HCT116 (cell line): Measurements from ENCODE around the gene RUNDC3A. TPM values are rescaled to one million over a fixed set of nuclear protein-coding genes. Genes with fewer than 3 reads are reported as not detected.

Source experiments
- ATAC-seq: fragments of 200-7000 bp; cut with Tn5 transposase; 2 replicates; pipeline ENCODE4 v1.9.1; 2020; ENCODE audit warnings: mild to moderate bottlenecking, moderate library complexity
- BruUV-seq: library from RNA; stranded (reverse); fragments of 400-500 nt; replicated peaks from 2 replicates; lab custom pipeline; 2021; lab: Mats Ljungman, UMichigan
- CTCF ChIA-PET: fragments of 300-600 bp; sonication (Branson Sonifier 250); formaldehyde crosslinking; loops from one replicate; lab custom pipeline; 2021; ENCODE audit warnings: antibody characterized with exemption; lab: Charles Lee
- POLR2A ChIA-PET: fragments of 300-600, 350-600 bp; sonication (Branson Sonifier 250); formaldehyde crosslinking; loops from one replicate; lab custom pipeline; 2021; ENCODE audit warnings: antibody characterized with exemption; lab: Charles Lee
- RAD21 ChIA-PET, 2 experiments: fragments of 300-600 bp; sonication (Branson Sonifier 250); formaldehyde crosslinking; loops; one replicate each; lab custom pipeline; 2023; ENCODE audit warnings: low total read pairs in 2 of 2; ENCODE audit not compliant: uncharacterized antibody in 2 of 2, unreplicated experiment in 2 of 2, low non-redundant PET in 1 of 2; lab: Charles Lee
- DNase-seq: peaks from one replicate; pipeline ENCODE4 v3.0.0-alpha.2; 2010; ENCODE audit warnings: low read depth, low spot score
- H2AFZ ChIP-seq: fragments of 200-600 bp; shearing (Covaris generic), sonication (generic); 2 replicates; pipeline ENCODE4 v1.6.1; 2017; ENCODE audit warnings: low read depth, mixed run types, mixed read lengths, antibody characterized with exemption, low read length; ENCODE audit not compliant: poor library complexity, severe bottlenecking
- H3K27ac ChIP-seq: 2 replicates; pipeline ENCODE4 v1.5.1; 2012; ENCODE audit warnings: low read depth, low read length
- H3K27me3 ChIP-seq: fragments of 200-600 bp; sonication (generic); 2 replicates; pipeline ENCODE4 v1.6.1; 2016; ENCODE audit warnings: mixed run types, low read length, mixed read lengths; ENCODE audit not compliant: insufficient read depth
- H3K36me3 ChIP-seq, 2 experiments: fragments of 200-500 bp in 1 of 2; fragments of 200-600 bp in 1 of 2; sonication (Bioruptor generic) in 1 of 2; sonication (generic) in 1 of 2; 2 replicates each; pipeline versions ENCODE4 v1.5.1 to v1.6.1; 2014 to 2016; ENCODE audit warnings: low read length in 2 of 2, inconsistent platforms in 1 of 2, mixed read lengths in 1 of 2, mixed run types in 1 of 2; ENCODE audit not compliant: insufficient read depth in 2 of 2, control insufficient read depth in 1 of 2
- H3K4me1 ChIP-seq, 2 experiments: fragments of 200-600 bp in 1 of 2; sonication (generic) in 1 of 2; 2 replicates each; pipeline versions ENCODE4 v1.5.1 to v1.6.1; 2012 to 2017; ENCODE audit warnings: low read length in 2 of 2, inconsistent platforms in 1 of 2, mild to moderate bottlenecking in 1 of 2, mixed read lengths in 1 of 2, mixed run types in 1 of 2, moderate library complexity in 1 of 2; ENCODE audit not compliant: insufficient read depth in 2 of 2, control insufficient read depth in 1 of 2
- H3K4me2 ChIP-seq: fragments of 200-600 bp; sonication (generic); 2 replicates; pipeline ENCODE4 v1.6.1; 2017; ENCODE audit warnings: mixed run types, low read length, mixed read lengths
- H3K4me3 ChIP-seq, 2 experiments: fragments of 200-600 bp in 1 of 2; sonication (generic) in 1 of 2; replicated peaks in 1 of 2; 2 replicates each; pipeline ENCODE4 v1.5.1; 2011 to 2016; ENCODE audit warnings: low read length in 2 of 2, control low read depth in 1 of 2, low read depth in 1 of 2, mild to moderate bottlenecking in 1 of 2, mixed read lengths in 1 of 2, mixed run types in 1 of 2
- H3K79me2 ChIP-seq: fragments of 200-600 bp; sonication (generic); 2 replicates; pipeline ENCODE4 v1.6.1; 2017; ENCODE audit warnings: mild to moderate bottlenecking, mixed run types, low read length, moderate library complexity, mixed read lengths; ENCODE audit not compliant: insufficient read depth
- H3K9ac ChIP-seq: fragments of 200-600 bp; sonication (generic); 2 replicates; pipeline ENCODE4 v1.6.1; 2016; ENCODE audit warnings: low read length, mixed read lengths
- H3K9me2 ChIP-seq: fragments of 200-600 bp; sonication (generic), shearing (Covaris generic); 2 replicates; pipeline ENCODE4 v1.6.1; 2017; ENCODE audit warnings: mixed run types, mild to moderate bottlenecking, moderate library complexity; ENCODE audit not compliant: insufficient read depth
- H3K9me3 ChIP-seq, 2 experiments: fragments of 200-500 bp in 1 of 2; fragments of 200-600 bp in 1 of 2; sonication (Bioruptor generic) in 1 of 2; sonication (generic) in 1 of 2; 2 replicates each; pipeline ENCODE4 v1.6.1; 2014 to 2017; ENCODE audit warnings: low read length in 2 of 2, mixed read lengths in 2 of 2, inconsistent platforms in 1 of 2, low read depth in 1 of 2, mild to moderate bottlenecking in 1 of 2, mixed run types in 1 of 2, moderate library complexity in 1 of 2; ENCODE audit not compliant: control insufficient read depth in 1 of 2, insufficient read depth in 1 of 2
- H4K20me1 ChIP-seq: fragments of 200-600 bp; sonication (generic), shearing (Covaris generic); 2 replicates; pipeline ENCODE4 v1.6.1; 2017; ENCODE audit warnings: mixed run types, mild to moderate bottlenecking, moderate library complexity; ENCODE audit not compliant: insufficient read depth
- CBX3 ChIP-seq: IDR thresholded peaks from 2 replicates; pipeline ENCODE4 v1.6.1; 2012; ENCODE audit warnings: low read depth
- CEBPB ChIP-seq: IDR thresholded peaks from 2 replicates; pipeline ENCODE4 v1.6.1; 2012; ENCODE audit warnings: low read depth
- CTCF ChIP-seq, 3 experiments: fragments of 200-600 bp in 1 of 3; sonication (generic) in 1 of 3; IDR thresholded peaks in 2 of 3; conservative IDR thresholded peaks in 1 of 3; 2 replicates each; pipeline ENCODE4 v1.5.1; 2012 to 2017; ENCODE audit warnings: low read depth in 2 of 3, low read length in 2 of 3, antibody characterized with exemption in 1 of 3, borderline replicate concordance in 1 of 3, control low read depth in 1 of 3, mild to moderate bottlenecking in 1 of 3, mixed read lengths in 1 of 3, mixed run types in 1 of 3, moderate library complexity in 1 of 3; ENCODE audit not compliant: insufficient read depth in 1 of 3
- ELF1 ChIP-seq: IDR thresholded peaks from 2 replicates; pipeline ENCODE4 v1.6.1; 2012; ENCODE audit warnings: low read depth, borderline replicate concordance
- FOSL1 ChIP-seq: IDR thresholded peaks from 2 replicates; pipeline ENCODE4 v1.6.1; 2012; ENCODE audit warnings: low read depth
- JUND ChIP-seq: IDR thresholded peaks from 2 replicates; pipeline ENCODE4 v1.6.1; 2012
- MAX ChIP-seq: IDR thresholded peaks from 2 replicates; pipeline ENCODE4 v1.6.1; 2012
- REST ChIP-seq: IDR thresholded peaks from 2 replicates; pipeline ENCODE4 v1.6.1; 2012; ENCODE audit warnings: low read depth
- SP1 ChIP-seq: IDR thresholded peaks from 2 replicates; pipeline ENCODE4 v1.6.1; 2012; ENCODE audit warnings: low read depth
- TCF7L2 ChIP-seq: IDR thresholded peaks from 2 replicates; pipeline ENCODE4 v1.7.0; 2011; ENCODE audit warnings: borderline replicate concordance, inconsistent platforms; ENCODE audit not compliant: insufficient read depth, insufficient read length; ENCODE audit errors: extremely low read depth
- intact Hi-C: fragments of 100-400 bp; cut with micrococcal nuclease; formaldehyde crosslinking; loops from 2 replicates; pipeline ENCODE4 v1.10.0; 2022
- total RNA-seq: library from RNA; stranded (reverse); gene quantifications from one replicate; pipeline ENCODE4 v1.2.1, GENCODE V29; 2021; ENCODE audit not compliant: unreplicated experiment

Gene RUNDC3A
- total RNA-seq, 1 experiment from 2014 or later, result 0.61 TPM

- H3K9ac ChIP-seq, result no peak overlapping the region
- H3K4me3 ChIP-seq, result no peak overlapping the region
- H3K9me3 ChIP-seq, result no peaks in the 10 kb centered on the region
- RAD21 ChIA-PET, result no interaction called here
- intact Hi-C loops, result no loop called here
- CTCF ChIA-PET, result no interaction called here
- BruUV-seq, result no TSS peak
- no peaks in the 10 kb centered on the region for H3K79me2 ChIP-seq
- no peak overlapping the region for H3K4me2 ChIP-seq
- peaks cover 0 to 11% of the 10 kb centered on the region in 2 experiments; a peak in 2 of 4 replicates for H3K4me1 ChIP-seq
- ATAC-seq (no peak), DNase-seq (no peak)
- no peak overlapping the region for H2AFZ ChIP-seq
- no peak for TF ChIP-seq MAX
- TF ChIP-seq CEBPB, result no peak
- no peak for TF ChIP-seq FOSL1
- no peak for TF ChIP-seq CTCF (IDR thresholded peaks at IDR 0.05 in 2 of 3, conservative IDR thresholded peaks at IDR 0.05 in 1 of 3; ENCODE audit: borderline replicate concordance in 1 of 3, insufficient read depth in 1 of 3, low read depth in 2 of 3, low read length in 2 of 3)
- no peak for TF ChIP-seq JUND
- no peak for TF ChIP-seq SP1
- no peak for TF ChIP-seq TCF7L2
- no peak for TF ChIP-seq CBX3
- TF ChIP-seq REST, result no peak
- no peak for TF ChIP-seq ELF1
- no peak overlapping the region for H3K27ac ChIP-seq
- POLR2A ChIA-PET, result no interaction called here
- no peaks in the 10 kb centered on the region for H3K27me3 ChIP-seq
- no peaks in the 10 kb centered on the region for H3K36me3 ChIP-seq
- no peaks in the 10 kb centered on the region for H4K20me1 ChIP-seq
- no peaks in the 10 kb centered on the region for H3K9me2 ChIP-seq
Measured at GRCh38 chr17:44283344-44284023, 24.9 kb upstream of the RUNDC3A start.
